DND-41 (cell line): ENCODE results near the gene CACNA1E.

Experiments
- EZH2 ChIP-seq: IDR thresholded peaks from 3 replicates; pipeline ENCODE4 v1.6.1; 2012; ENCODE audit warnings: borderline replicate concordance, low read depth, mild to moderate bottlenecking, moderate library complexity, low read length, inconsistent platforms; ENCODE audit not compliant: severe bottlenecking
- TF ChIP-seq, protein P1 (sequence below): IDR thresholded peaks from 2 replicates; pipeline ENCODE4 v1.5.1; 2012; ENCODE audit warnings: borderline replicate concordance, low read length, moderate library complexity, mild to moderate bottlenecking; ENCODE audit not compliant: poor library complexity, severe bottlenecking; ENCODE audit errors: extremely low read depth

DNA sequence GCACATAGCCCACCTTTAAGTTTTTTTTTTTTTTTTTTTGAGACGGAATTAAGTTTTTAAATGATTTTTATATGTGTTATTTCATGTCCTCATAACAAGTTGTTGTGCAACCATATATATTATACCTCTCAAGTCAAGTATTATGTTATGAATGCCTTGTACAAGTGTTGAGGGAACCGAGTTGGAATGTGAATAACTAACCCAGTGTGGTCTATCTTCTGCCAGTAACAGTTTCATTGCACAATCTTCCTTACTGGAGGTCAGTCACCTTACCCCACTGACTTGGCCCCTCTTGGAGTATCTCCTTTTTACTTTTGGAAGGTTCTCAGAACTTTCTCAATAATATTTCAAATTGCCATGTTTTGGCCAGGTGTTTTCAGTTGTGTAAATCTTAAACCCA, 201.9 kb downstream of the CACNA1E start:
- TF ChIP-seq, protein P1, sequence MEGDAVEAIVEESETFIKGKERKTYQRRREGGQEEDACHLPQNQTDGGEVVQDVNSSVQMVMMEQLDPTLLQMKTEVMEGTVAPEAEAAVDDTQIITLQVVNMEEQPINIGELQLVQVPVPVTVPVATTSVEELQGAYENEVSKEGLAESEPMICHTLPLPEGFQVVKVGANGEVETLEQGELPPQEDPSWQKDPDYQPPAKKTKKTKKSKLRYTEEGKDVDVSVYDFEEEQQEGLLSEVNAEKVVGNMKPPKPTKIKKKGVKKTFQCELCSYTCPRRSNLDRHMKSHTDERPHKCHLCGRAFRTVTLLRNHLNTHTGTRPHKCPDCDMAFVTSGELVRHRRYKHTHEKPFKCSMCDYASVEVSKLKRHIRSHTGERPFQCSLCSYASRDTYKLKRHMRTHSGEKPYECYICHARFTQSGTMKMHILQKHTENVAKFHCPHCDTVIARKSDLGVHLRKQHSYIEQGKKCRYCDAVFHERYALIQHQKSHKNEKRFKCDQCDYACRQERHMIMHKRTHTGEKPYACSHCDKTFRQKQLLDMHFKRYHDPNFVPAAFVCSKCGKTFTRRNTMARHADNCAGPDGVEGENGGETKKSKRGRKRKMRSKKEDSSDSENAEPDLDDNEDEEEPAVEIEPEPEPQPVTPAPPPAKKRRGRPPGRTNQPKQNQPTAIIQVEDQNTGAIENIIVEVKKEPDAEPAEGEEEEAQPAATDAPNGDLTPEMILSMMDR = no peak
- TF ChIP-seq EZH2 = no peak
